Lower lobe of right lung (tissue), 2 donors: ENCODE results near the gene OTOF. TPM values are rescaled to one million over a fixed set of nuclear protein-coding genes. Genes with fewer than 3 reads are reported as not detected.

ENCODE experiments used
- ATAC-seq, 2 donors: fragments of 200-7000 bp; cut with Tn5 transposase; one replicate each; pipeline ENCODE4 v1.9.1; 2020 to 2022; ENCODE audit warnings: mild to moderate bottlenecking in 2 of 2, moderate library complexity in 2 of 2
- DNase-seq: peaks from one replicate; pipeline ENCODE4 v3.0.0-alpha.2; 2020
- H3K27ac ChIP-seq: fragments of 200-600 bp; one replicate; pipeline ENCODE4 v1.8.0; 2022
- H3K27me3 ChIP-seq: fragments of 200-600 bp; one replicate; pipeline ENCODE4 v1.8.0; 2022; ENCODE audit warnings: low read depth
- H3K36me3 ChIP-seq: fragments of 200-600 bp; one replicate; pipeline ENCODE4 v1.8.0; 2022; ENCODE audit warnings: mild to moderate bottlenecking
- H3K4me1 ChIP-seq: fragments of 200-600 bp; one replicate; pipeline ENCODE4 v1.8.0; 2022
- H3K4me3 ChIP-seq: fragments of 200-600 bp; one replicate; pipeline ENCODE4 v1.8.0; 2022; ENCODE audit warnings: mild to moderate bottlenecking
- H3K9me3 ChIP-seq: fragments of 200-600 bp; one replicate; pipeline ENCODE4 v1.8.0; 2022
- CTCF ChIP-seq: fragments of 200-600 bp; IDR thresholded peaks from one replicate; pipeline ENCODE4 v1.8.0; 2022; ENCODE audit warnings: antibody characterized with exemption, mild to moderate bottlenecking
- intact Hi-C: fragments of 100-400 bp; cut with DNase I; formaldehyde crosslinking; loops from one replicate; pipeline ENCODE4 v1.11.0; 2022
- total RNA-seq: library from RNA; stranded (reverse); fragmentation: NEBNext Ultra II Directional; extraction: Animal tissue kit (Norgen Biotek cat#: 25700); gene quantifications from one replicate; pipeline ENCODE4 v1.2.1, GENCODE V29; 2021
- donor health status: DM: no; HTN: yes; CAD: no; lungs with severe emphysema.

OTOF gene
- total RNA-seq, 1 donor from 2014 or later: 0.35 TPM

DNA sequence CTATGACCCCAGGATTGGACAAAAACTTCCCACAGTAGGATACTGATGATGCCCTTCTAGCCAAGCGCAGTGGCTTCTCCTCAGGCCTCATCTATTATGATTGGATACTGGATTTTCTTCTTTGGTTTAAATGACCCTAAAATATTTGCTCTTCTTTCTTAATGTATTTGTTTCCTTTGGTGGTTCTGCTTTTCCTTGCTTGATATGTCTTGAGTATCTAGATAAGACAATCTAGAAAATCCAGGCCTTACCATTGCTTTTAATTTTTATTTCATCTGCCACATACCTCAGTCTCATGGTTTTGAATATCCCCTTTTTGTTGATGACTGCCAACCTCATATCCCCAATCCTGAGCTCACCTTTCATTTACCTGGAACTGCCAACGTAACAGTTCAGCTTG, 35.6 kb downstream of the OTOF start:
- no peak for TF ChIP-seq CTCF
- Histone ChIP-seq H3K9me3 (no peaks in the 10 kb centered on the region), H3K27ac (no peak overlapping the region), H3K4me1 (no peaks in the 10 kb centered on the region), H3K27me3 (no peaks in the 10 kb centered on the region), H3K36me3 (no peaks in the 10 kb centered on the region), H3K4me3 (no peak overlapping the region)
- intact Hi-C loops: no loop called here
- ATAC-seq (no peak), DNase-seq (no peak)

- Histone ChIP-seq H3K4me1 (no peaks in the 10 kb centered on the region), H3K4me3 (no peak overlapping the region), H3K9me3 (no peaks in the 10 kb centered on the region), H3K36me3 (no peaks in the 10 kb centered on the region), H3K27me3 (no peaks in the 10 kb centered on the region), H3K27ac (no peak overlapping the region)
- DNase-seq (no peak), ATAC-seq (no peak)
- intact Hi-C loops: no loop called here
- no peak for TF ChIP-seq CTCF
Observed at GRCh38 chr2:26438926-26439325, 39.0 kb downstream of the OTOF start.

DNA sequence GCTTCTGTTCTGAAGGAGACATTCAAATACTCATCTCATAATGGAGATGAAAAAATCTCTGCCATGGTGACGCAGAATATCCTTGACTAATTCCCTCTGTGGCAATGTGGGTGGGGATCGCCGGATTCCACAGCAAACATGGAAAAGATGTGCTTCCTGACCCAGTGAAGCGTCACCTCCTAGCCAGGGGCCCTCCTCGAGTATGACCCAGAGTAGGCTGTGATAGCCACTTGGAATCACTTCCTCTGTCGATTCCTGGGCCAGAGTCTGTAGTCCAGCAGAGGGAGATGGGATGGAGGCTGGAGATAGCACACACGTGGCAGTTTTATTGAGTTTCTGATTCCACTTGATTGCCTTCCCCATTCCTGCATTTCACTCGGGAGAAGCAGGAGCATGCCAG, 39.4 kb downstream of the OTOF start:
- H3K36me3 ChIP-seq: no peaks in the 10 kb centered on the region
- no peak for ATAC-seq
- DNase-seq: no peak
- no peaks in the 10 kb centered on the region for H3K4me1 ChIP-seq
- intact Hi-C loops: no loop called here
- H3K9me3 ChIP-seq: no peaks in the 10 kb centered on the region
- no peak overlapping the region for H3K4me3 ChIP-seq
- H3K27ac ChIP-seq: no peak overlapping the region
- TF ChIP-seq CTCF: no peak
- H3K27me3 ChIP-seq: no peaks in the 10 kb centered on the region

- DNase-seq (no peak), ATAC-seq (no peak)
- intact Hi-C loops: no loop called here
- Histone ChIP-seq H3K4me1 (no peaks in the 10 kb centered on the region), H3K27me3 (no peaks in the 10 kb centered on the region), H3K36me3 (no peaks in the 10 kb centered on the region), H3K27ac (no peak overlapping the region), H3K9me3 (no peaks in the 10 kb centered on the region), H3K4me3 (no peak overlapping the region)
- TF ChIP-seq CTCF: no peak
Observed at GRCh38 chr2:26435106-26435505, 42.8 kb downstream of the OTOF start.

- H3K4me3 ChIP-seq: no peak overlapping the region
- ATAC-seq (no peak), DNase-seq (no peak)
- TF ChIP-seq CTCF: no peak
- H3K27ac ChIP-seq: no peak overlapping the region
- no peaks in the 10 kb centered on the region for H3K36me3 ChIP-seq
- H3K4me1 ChIP-seq: no peaks in the 10 kb centered on the region
- H3K9me3 ChIP-seq: no peaks in the 10 kb centered on the region
- H3K27me3 ChIP-seq: no peaks in the 10 kb centered on the region
- intact Hi-C loops: no loop called here
Observed at GRCh38 chr2:26432859-26433258, 45.1 kb downstream of the OTOF start.

- Histone ChIP-seq H3K27ac (no peak overlapping the region), H3K4me1 (no peaks in the 10 kb centered on the region), H3K27me3 (no peaks in the 10 kb centered on the region), H3K9me3 (no peaks in the 10 kb centered on the region), H3K4me3 (no peak overlapping the region), H3K36me3 (no peaks in the 10 kb centered on the region)
- ATAC-seq: no peak
- no peak for TF ChIP-seq CTCF
- intact Hi-C loops: no loop called here
- no peak for DNase-seq
Observed at GRCh38 chr2:26432363-26432762, 45.6 kb downstream of the OTOF start.
